ENCODE measurements around the gene NBPF3.
"Not testable (repeated sequence)": the region's sequence is repeated elsewhere in the genome, so short reads cannot be mapped to it uniquely, and the experiment has no call there.

Gene NBPF3

GRCh38 chr1:21439721-21440629, at the start of gene NBPF3:
Gene NBPF3, plus strand, starts transcription at chr1:21440137. Its CDS starts 4,950 bp downstream, at chr1:21445087.
- peak; percentile 88 for DNase-seq

- DNase-seq, result no peak
Observed at GRCh38 chr1:21391497-21391896, 48.4 kb upstream of the NBPF3 start.

GRCh38 chr1:21392587-21393263, 47.2 kb upstream of the NBPF3 start:
- DNase-seq, result no peak

- no peak for DNase-seq
Observed at GRCh38 chr1:21396516-21396915, 43.4 kb upstream of the NBPF3 start.

- peak; percentile 63 for DNase-seq
Observed at GRCh38 chr1:21397813-21398188, 42.1 kb upstream of the NBPF3 start.

- DNase-seq, result not testable (repeated sequence)
Observed at GRCh38 chr1:21401726-21402346, 38.1 kb upstream of the NBPF3 start.

GRCh38 chr1:21406659-21407058, 33.3 kb upstream of the NBPF3 start:
- DNase-seq, result no peak

GRCh38 chr1:21409897-21410296, 30.0 kb upstream of the NBPF3 start:
- not testable (repeated sequence) for DNase-seq

- no peak for DNase-seq
Observed at GRCh38 chr1:21414015-21414414, 25.9 kb upstream of the NBPF3 start.

GRCh38 chr1:21420378-21420777, 19.6 kb upstream of the NBPF3 start:
- not testable (repeated sequence) for DNase-seq

GRCh38 chr1:21421307-21421706, 18.6 kb upstream of the NBPF3 start:
- not testable (repeated sequence) for DNase-seq

GRCh38 chr1:21427798-21428480, 12.0 kb upstream of the NBPF3 start:
- DNase-seq, result not testable (repeated sequence)

- not testable (repeated sequence) for DNase-seq
Observed at GRCh38 chr1:21428481-21429073, 11.4 kb upstream of the NBPF3 start.

GRCh38 chr1:21429210-21429609, 10.7 kb upstream of the NBPF3 start:
- DNase-seq, result not testable (repeated sequence)

GRCh38 chr1:21430875-21431274, 9.1 kb upstream of the NBPF3 start:
- DNase-seq, result not testable (repeated sequence)

GRCh38 chr1:21434394-21434793, 5.5 kb upstream of the NBPF3 start:
- DNase-seq, result no peak

GRCh38 chr1:21435646-21436487, 4.1 kb upstream of the NBPF3 start:
- DNase-seq, result no peak

GRCh38 chr1:21436488-21437340, 3.2 kb upstream of the NBPF3 start:
- no peak for DNase-seq

GRCh38 chr1:21437341-21437640, 2.6 kb upstream of the NBPF3 start:
- DNase-seq, result no peak

GRCh38 chr1:21438646-21439312, 1.2 kb upstream of the NBPF3 start:
- DNase-seq, result peak; percentile 82
